ENCODE results near the gene MBNL1. TPM values are rescaled to one million over a fixed set of nuclear protein-coding genes. Genes with fewer than 3 reads are reported as not detected.

Gene MBNL1
- total RNA-seq, 1 donor from 2014 or later, result 14.7 TPM

DNA sequence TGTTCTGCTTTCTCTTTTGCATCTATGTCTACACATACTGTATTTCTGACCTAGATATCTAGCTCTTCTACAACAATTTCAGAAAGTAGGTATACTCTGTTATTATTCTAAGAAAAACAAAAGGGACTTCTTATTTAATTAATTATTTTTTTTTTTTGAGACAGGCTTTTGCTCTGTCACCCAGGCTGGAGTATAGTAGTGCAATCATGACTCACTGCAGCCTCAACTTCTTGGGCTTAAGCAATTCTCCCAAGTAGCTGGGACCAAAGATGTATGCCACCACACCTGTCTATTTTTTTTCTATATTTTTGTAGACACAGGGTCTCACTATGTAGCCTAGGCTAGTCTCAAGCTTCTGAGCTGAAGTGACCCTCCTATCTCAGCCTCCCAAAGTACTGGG is 130.6 kb downstream of the MBNL1 start:
- Histone ChIP-seq H3K4me3 (no peak overlapping the region), H3K9ac (no peak overlapping the region), H3K27me3 (no peaks in the 10 kb centered on the region), H3F3A (ENCODE audit: low read depth) (no peaks in the 10 kb centered on the region), H3K36me3 (no peaks in the 10 kb centered on the region), H4K20me1 (ENCODE audit: low read depth) (no peaks in the 10 kb centered on the region), H3K4me1 (peaks cover 3% of the 10 kb centered on the region), H3K27ac (no peak overlapping the region), H3K4me2 (no peak overlapping the region), H3K9me3 (ENCODE audit: low read depth) (no peaks in the 10 kb centered on the region), H2AFZ (replicated peaks) (no peak overlapping the region), H3K79me2 (ENCODE audit: low read depth) (no peaks in the 10 kb centered on the region)
- DNase-seq (ENCODE audit: low spot score), result no peak
- Mint-ChIP-seq H3K4me1 (peaks cover 17% of the 10 kb centered on the region), H3K27ac (no peak overlapping the region), H3K36me3 (peaks cover 5% of the 10 kb centered on the region), H3K9me3 (no peaks in the 10 kb centered on the region), H3K27me3 (ENCODE audit: insufficient read depth, low read depth) (peaks cover 3% of the 10 kb centered on the region), H3K4me3 (no peak overlapping the region)
- TF ChIP-seq EZH2phosphoT487 (IDR thresholded peaks at IDR 0.05) (no peak), EZH2 (IDR thresholded peaks at IDR 0.05) (no peak)

DNA sequence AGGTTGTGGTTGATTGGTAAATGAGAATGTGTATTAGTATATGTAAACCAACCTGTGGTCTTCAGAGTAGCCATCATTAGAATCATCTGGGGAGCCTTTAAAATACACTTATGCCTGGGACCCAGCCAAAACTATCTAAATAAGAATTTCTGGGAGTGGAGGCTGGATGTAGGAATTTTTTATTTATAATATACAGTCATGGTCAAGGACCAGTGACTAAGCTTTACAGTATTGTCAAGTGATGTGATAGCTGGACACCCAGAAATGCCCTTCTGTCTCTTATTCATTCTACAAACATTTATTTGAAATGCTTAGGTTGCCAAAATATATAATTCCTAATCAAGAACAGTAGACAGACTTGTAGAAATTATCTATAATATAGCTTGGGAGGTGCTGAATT is 132.2 kb downstream of the MBNL1 start:
- H3K4me3 ChIP-seq, result no peak overlapping the region
- peaks cover 3% of the 10 kb centered on the region for H3K27me3 Mint-ChIP-seq (ENCODE audit: insufficient read depth, low read depth)
- no peak overlapping the region for H2AFZ ChIP-seq (replicated peaks)
- H3K4me2 ChIP-seq, result no peak overlapping the region
- H3F3A ChIP-seq (ENCODE audit: low read depth), result no peaks in the 10 kb centered on the region
- H3K4me1 Mint-ChIP-seq, result peaks cover 17% of the 10 kb centered on the region
- no peak overlapping the region for H3K9ac ChIP-seq
- H3K4me3 Mint-ChIP-seq, result no peak overlapping the region
- no peaks in the 10 kb centered on the region for H3K27me3 ChIP-seq
- H3K79me2 ChIP-seq (ENCODE audit: low read depth), result no peaks in the 10 kb centered on the region
- H3K27ac ChIP-seq, result no peak overlapping the region
- no peak overlapping the region for H3K27ac Mint-ChIP-seq
- H3K36me3 Mint-ChIP-seq, result no peaks in the 10 kb centered on the region
- no peaks in the 10 kb centered on the region for H4K20me1 ChIP-seq (ENCODE audit: low read depth)
- no peaks in the 10 kb centered on the region for H3K36me3 ChIP-seq
- TF ChIP-seq EZH2phosphoT487 (IDR thresholded peaks at IDR 0.05) (no peak), EZH2 (IDR thresholded peaks at IDR 0.05) (no peak)
- TF ChIP-seq, protein P1, sequence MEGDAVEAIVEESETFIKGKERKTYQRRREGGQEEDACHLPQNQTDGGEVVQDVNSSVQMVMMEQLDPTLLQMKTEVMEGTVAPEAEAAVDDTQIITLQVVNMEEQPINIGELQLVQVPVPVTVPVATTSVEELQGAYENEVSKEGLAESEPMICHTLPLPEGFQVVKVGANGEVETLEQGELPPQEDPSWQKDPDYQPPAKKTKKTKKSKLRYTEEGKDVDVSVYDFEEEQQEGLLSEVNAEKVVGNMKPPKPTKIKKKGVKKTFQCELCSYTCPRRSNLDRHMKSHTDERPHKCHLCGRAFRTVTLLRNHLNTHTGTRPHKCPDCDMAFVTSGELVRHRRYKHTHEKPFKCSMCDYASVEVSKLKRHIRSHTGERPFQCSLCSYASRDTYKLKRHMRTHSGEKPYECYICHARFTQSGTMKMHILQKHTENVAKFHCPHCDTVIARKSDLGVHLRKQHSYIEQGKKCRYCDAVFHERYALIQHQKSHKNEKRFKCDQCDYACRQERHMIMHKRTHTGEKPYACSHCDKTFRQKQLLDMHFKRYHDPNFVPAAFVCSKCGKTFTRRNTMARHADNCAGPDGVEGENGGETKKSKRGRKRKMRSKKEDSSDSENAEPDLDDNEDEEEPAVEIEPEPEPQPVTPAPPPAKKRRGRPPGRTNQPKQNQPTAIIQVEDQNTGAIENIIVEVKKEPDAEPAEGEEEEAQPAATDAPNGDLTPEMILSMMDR (IDR thresholded peaks at IDR 0.05), result no peak
- no peaks in the 10 kb centered on the region for H3K9me3 ChIP-seq (ENCODE audit: low read depth)
- no peaks in the 10 kb centered on the region for H3K9me3 Mint-ChIP-seq
- H3K4me1 ChIP-seq, result peaks cover 3% of the 10 kb centered on the region
- DNase-seq (ENCODE audit: low spot score), result no peak

DNA sequence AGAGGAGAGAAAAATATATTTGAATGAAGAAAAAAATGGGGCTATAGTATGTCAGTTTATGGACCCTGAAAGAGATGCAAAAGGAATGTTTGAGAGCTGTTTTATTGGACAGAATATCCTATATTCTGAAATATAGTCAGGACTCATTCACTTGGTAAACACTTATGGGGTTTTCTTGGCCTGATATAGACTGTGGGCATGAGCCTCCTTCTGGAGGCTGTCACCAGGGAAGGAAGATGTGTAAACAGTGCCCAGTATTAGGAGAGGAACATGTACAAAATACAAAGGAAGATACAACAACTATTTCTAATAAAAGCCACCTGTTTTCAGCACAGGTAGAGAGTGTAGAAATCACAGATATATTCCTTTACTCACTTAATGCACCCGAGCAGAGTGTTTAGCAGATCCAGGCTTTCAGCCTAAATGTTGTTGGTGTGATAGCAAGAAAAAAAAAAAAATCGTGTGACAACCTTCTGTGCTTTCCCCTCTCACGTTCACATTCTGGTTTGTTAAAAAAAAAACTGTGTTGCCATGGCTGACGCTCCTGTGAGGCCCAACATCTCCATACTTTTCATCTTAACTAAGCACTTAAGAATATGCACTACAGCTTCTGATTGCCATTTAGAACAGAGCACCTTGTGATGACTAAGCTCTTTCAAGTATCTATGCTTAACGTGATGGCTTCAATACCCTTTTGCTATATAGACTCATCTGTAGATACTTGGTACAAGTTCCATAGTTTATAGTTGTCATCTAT is 134.1 kb downstream of the MBNL1 start:
- peaks cover 6% of the 10 kb centered on the region for H3K27me3 Mint-ChIP-seq (ENCODE audit: insufficient read depth, low read depth)
- Histone ChIP-seq H3K79me2 (ENCODE audit: low read depth) (peaks cover 4% of the 10 kb centered on the region), H2AFZ (replicated peaks) (no peak overlapping the region), H3K9me3 (ENCODE audit: low read depth) (no peaks in the 10 kb centered on the region), H3K27me3 (no peaks in the 10 kb centered on the region), H3K4me2 (no peak overlapping the region), H4K20me1 (ENCODE audit: low read depth) (no peaks in the 10 kb centered on the region), H3K4me1 (peaks cover 7% of the 10 kb centered on the region), H3K4me3 (no peak overlapping the region), H3K36me3 (no peaks in the 10 kb centered on the region), H3K9ac (no peak overlapping the region), H3K27ac (no peak overlapping the region), H3F3A (ENCODE audit: low read depth) (no peaks in the 10 kb centered on the region)
- H3K36me3 Mint-ChIP-seq, result no peaks in the 10 kb centered on the region
- H3K4me3 Mint-ChIP-seq, result no peak overlapping the region
- DNase-seq (ENCODE audit: low spot score), result no peak
- no peak overlapping the region for H3K27ac Mint-ChIP-seq
- TF ChIP-seq, protein P1 (IDR thresholded peaks at IDR 0.05), result no peak
- TF ChIP-seq EZH2phosphoT487 (IDR thresholded peaks at IDR 0.05), result no peak
- no peak for TF ChIP-seq EZH2 (IDR thresholded peaks at IDR 0.05)
- H3K9me3 Mint-ChIP-seq, result no peaks in the 10 kb centered on the region
- H3K4me1 Mint-ChIP-seq, result peaks cover 22% of the 10 kb centered on the region

DNA sequence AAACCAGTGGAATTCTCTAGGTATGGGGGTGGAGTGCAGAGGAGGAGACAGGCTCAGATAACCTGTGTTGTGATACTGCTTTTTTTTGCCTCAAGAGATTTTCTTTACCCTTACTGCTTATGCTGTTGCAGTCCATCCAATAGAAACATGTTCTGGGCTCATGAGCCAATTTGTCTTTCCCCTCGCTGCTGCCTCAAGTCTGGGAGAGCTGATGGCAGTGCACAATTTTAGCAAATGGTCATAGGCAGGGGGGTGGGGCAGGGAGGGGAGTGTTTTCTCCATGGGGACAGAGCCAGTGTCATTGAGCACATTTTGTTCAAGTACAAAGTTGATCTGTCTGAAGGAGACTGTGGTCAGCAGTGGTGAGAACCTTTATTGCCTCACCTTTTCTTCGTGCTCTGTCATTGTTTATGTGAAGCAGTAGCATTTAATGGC is 134.9 kb downstream of the MBNL1 start:
- Mint-ChIP-seq H3K9me3 (no peaks in the 10 kb centered on the region), H3K36me3 (no peaks in the 10 kb centered on the region), H3K4me1 (peaks cover 22% of the 10 kb centered on the region), H3K4me3 (no peak overlapping the region), H3K27me3 (ENCODE audit: insufficient read depth, low read depth) (peaks cover 6% of the 10 kb centered on the region), H3K27ac (no peak overlapping the region)
- Histone ChIP-seq H3K4me1 (peaks cover 5% of the 10 kb centered on the region), H3K4me3 (no peak overlapping the region), H3K9me3 (ENCODE audit: low read depth) (no peaks in the 10 kb centered on the region), H3F3A (ENCODE audit: low read depth) (no peaks in the 10 kb centered on the region), H3K9ac (no peak overlapping the region), H3K36me3 (no peaks in the 10 kb centered on the region), H2AFZ (replicated peaks) (no peak overlapping the region), H3K4me2 (no peak overlapping the region), H3K27me3 (no peaks in the 10 kb centered on the region), H3K27ac (no peak overlapping the region), H4K20me1 (ENCODE audit: low read depth) (no peaks in the 10 kb centered on the region), H3K79me2 (ENCODE audit: low read depth) (peaks cover 4% of the 10 kb centered on the region)
- no peak for DNase-seq (ENCODE audit: low spot score)
- TF ChIP-seq EZH2 (IDR thresholded peaks at IDR 0.05) (no peak), EZH2phosphoT487 (IDR thresholded peaks at IDR 0.05) (no peak)
- TF ChIP-seq, protein P1 (IDR thresholded peaks at IDR 0.05), result no peak

Measured in neural progenitor cell (in vitro differentiated cells).